NCI-H2081 (cell line): Measurements from ENCODE around the gene PPP1R27.
"Not testable (repeated sequence)": the region's sequence is repeated elsewhere in the genome, so short reads cannot be mapped to it uniquely, and the experiment has no call there.

ENCODE experiments used
- DNase-seq, 2 experiments: peaks; one replicate each; lab custom pipeline; 2025; lab: John Stamatoyannopoulos, UW

PPP1R27 gene

GRCh38 chr17:81840826-81841778 is 6.3 kb upstream of the PPP1R27 start:
- no peak for DNase-seq

DNA sequence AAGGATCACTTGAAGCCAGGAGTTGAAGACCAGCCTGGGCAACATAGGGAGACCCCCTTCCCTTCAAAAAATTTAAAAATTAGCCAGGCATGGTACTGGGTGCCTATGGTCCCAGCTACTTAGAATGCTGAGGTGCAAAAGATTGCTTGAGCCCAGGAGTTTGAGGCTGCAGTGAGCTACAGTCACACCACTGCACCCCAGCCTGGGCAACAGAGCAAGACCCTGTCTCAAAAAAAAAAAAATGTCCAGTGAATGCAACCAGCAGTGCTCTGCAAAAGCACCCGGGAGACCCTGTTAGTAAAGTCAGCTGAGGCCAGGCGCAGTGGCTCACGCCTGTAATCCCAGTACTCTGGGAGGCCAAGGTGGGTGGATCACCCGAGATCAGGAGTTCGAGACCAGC is 5.2 kb upstream of the PPP1R27 start:
- not testable (repeated sequence) for DNase-seq

DNA sequence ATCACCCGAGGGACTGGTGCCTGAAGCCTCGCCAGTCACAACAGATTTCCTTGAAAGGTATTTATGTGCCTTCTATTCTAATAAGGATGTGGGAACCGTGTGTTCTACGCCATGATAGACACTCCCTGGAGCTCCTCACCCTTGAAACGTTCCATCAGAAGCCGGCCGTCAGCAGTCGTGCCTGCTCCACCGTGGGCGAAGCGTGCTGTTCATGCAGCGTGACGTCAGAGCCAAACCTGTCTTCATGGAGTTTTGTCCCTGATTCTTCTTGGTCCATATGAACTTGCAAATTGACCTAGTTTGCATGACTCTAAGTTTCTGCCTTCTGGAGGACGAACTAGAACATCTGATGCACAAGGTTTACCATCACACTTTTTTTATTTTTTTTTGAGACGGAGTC is 4.5 kb upstream of the PPP1R27 start:
- no peak for DNase-seq

DNA sequence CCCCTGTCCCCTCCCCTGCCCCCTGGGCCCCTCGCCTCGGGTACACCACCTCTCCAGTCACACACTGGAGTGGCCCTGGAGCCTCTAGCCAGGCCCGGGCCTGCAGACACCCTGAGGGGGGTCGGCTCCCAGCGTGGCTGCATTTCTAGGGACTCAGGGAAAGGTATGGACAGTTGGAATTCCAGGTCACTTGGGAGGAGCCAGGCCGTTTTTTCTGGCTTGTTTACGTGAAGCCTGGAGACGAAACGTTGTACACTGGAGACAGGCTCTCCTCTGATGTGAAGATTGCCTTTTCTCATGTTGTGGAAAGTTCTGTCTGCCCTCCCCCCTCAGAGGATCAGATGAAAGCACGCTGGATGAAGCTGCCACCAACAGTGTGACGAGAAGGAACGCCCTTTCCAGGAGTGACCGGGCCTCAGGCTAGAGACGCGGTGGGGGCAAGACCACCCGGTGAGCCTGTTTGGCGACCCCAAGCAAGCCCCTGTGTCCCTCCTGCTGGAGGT is 4.0 kb upstream of the PPP1R27 start:
- DNase-seq, result no peak

DNA sequence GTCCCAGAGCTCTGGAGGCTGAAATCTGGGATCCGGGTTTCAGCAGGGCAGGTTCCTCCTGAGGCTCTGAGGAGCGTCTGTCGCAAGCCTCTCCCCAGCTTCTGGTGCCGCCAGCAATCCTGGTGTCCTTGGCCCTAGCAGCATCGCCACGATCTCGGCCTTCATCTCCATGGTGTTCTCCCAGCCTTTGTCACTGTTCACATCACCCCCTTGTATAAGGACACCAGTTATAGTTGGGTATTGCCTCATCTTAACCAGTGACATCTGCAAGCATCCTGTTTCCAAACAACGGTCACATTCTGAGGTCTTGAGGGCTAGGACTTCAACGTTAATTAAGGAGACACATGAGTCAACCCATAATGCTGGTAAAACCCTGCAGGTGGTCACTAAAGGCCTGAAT is 2.8 kb upstream of the PPP1R27 start:
- DNase-seq, result no peak

- no peak for DNase-seq
Observed at GRCh38 chr17:81833921-81834830, 674 bp downstream of the PPP1R27 start.

- DNase-seq, result peak; percentile 96 to 98
Observed at GRCh38 chr17:81833160-81833920, 1.5 kb downstream of the PPP1R27 start, which contains the start of gene MCRIP1. Gene MCRIP1 (minus strand): TSS chr17:81833291. CDS start chr17:81824506, 8,785 bp downstream.

DNA sequence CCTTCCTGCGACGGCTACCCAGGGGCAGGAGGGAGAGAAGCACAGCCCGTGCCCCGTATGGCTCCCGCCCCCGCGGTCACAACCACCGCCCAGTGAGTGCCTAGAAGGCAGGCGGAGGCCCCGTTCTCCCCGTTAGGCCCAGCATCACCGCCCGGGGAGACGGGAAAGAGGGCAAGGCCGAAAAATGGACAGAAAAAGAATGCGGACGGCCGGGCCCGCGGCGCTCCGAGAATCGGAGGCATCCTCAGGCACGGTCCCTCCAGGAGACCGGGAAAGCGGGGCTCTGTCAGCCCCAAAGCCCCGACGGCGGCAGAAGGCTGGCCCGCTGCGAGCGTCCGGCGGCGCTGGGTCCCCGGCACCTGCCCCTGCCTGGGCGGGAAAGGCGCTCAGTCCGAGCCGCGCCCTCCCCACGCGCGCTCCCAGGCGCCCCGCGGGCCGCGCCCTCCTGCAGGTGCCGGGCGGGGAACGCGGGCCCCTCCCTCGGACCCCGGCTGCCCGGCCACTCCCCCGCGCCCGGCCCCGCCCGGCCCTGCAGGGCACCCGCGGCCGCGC is 2.2 kb downstream of the PPP1R27 start:
- DNase-seq, result no peak

DNA sequence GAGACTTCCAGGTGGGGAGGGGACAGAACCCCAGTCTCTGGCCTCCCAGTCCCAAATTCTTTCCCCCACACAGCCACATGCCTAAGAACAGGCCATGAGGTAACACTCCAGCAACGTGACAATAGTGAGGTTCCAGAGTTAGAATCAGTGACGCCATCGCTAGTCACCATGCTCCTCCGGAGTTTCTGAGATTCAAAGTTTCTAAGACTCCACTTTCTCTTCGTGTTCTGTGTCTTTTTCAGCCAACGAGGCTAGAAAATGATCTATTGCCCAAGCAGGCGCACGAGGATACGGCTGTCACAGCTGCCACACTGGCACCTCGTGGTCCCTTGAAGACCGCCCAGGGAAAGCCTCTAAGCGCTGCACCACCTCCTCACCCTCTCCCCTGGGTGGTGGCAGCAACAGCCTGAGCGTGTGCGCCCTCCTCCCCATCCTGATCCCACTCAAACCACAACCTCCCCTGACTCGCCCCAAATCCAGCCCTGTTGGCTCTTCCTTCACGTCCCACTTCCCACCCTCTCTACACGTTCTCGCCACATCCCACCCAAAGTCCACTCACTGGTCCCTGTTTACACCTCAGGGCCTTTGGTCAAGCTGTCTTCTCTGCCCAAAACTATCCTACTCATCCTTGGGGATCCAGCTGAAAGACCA is 2.8 kb downstream of the PPP1R27 start:
- DNase-seq, result peak in 1 of 2 experiments; percentile 53

- no peak for DNase-seq
Observed at GRCh38 chr17:81831563-81831956, 3.3 kb downstream of the PPP1R27 start.

GRCh38 chr17:81829858-81830257 is 5.0 kb downstream of the PPP1R27 start:
- no peak for DNase-seq

DNA sequence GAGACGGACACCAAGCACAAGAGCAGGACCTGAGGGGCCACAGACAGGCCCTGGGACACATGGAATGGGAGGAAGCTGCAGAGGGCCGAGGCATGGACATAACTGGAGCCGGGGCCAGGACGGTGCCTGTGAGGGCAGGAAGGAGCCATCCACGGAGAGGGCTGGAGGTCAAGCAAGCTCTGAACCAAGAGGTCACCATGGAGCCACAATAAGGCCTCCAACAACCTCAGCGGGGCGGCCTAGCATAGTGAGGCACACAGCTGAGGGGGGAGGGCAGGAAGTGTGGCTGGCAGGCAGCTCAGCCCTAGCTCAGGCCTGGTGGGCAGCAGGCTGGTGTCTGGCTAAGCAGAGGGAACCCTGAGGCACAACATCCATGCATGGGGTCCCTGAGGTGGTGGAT is 6.2 kb downstream of the PPP1R27 start:
- no peak for DNase-seq

DNA sequence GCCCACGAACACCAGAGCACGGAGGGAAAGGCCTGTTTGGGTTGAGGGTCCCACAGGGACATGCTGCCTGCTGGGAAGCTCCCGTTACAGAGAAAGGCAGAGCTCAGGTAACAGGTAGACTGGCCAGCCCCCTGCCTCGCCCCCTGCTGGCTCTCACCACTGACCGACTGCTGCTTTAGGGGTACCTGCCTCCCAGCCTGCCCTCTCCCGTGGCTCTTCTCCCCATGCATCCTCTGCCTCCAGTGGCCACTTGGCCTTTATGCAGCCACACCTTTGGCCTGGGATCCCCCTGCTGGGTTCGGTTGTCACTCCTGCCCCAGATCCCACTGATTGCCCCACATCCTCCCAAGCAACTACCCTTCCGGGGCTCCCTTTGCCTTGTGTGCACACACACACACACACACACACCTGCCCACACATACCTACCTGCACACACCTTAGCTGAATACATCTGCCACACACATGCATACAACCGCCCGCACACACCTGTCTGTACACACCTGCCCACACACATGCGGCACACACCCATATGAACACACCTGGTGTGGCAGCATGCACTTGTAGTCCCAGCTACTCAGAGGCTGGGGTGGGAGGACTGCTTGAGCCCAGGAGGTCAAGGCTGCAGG is 8.9 kb downstream of the PPP1R27 start:
- DNase-seq, result no peak

DNA sequence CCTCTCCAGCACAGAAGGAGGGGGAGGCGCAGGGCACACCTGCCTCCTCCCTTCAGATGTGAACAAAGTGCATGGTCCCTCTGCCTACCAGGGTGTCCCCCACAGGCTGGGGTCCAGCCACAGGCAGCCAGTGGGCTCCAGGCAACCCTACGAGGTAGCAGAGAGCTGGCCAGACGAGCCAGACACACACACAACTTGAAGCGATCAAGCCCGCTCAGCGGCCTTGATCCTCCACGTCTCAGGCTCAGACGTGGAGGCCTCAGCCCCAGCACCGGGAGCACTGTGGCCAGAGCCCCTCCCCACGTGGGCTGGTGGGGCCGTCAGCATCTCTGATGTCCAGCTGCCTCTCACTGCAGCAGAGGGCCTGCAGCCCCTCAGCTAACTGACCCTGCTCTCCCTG is 10.3 kb downstream of the PPP1R27 start:
- no peak for DNase-seq

- DNase-seq, result no peak
Observed at GRCh38 chr17:81823820-81824550, 10.9 kb downstream of the PPP1R27 start.

- DNase-seq, result no peak
Observed at GRCh38 chr17:81822996-81823819, 11.6 kb downstream of the PPP1R27 start.

DNA sequence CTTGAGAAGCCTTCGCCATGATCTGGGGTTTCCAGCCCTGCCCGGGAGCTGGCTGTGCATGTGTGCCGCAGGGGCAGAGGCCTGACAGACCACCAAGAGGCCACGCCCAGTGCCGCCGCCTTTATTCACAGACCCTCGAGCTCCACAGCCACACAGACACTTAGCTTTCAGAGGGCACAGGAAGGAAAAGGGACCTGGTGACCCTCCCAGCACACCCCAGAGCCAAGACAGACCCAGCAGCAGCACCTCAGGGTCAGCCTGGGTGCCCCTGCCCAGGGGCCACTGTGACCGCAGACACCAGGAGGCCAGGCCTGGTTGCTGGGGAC is 12.6 kb downstream of the PPP1R27 start:
- no peak for DNase-seq

- DNase-seq, result peak; percentile 94 to 97
Observed at GRCh38 chr17:81821603-81822311, 13.1 kb downstream of the PPP1R27 start.
